H1 (cell line): Measurements from ENCODE around the gene PTPN9. TPM values are rescaled to one million over a fixed set of nuclear protein-coding genes. Genes with fewer than 3 reads are reported as not detected.

Source experiments
- CTCF ChIA-PET: fragments of 300-600 bp; sonication (Branson Sonifier 250); formaldehyde crosslinking; loops from one replicate; lab custom pipeline; 2021; ENCODE audit not compliant: partially characterized antibody; lab: Charles Lee
- POLR2A ChIA-PET: fragments of 300-600 bp; sonication (Branson Sonifier 250); formaldehyde crosslinking; loops from one replicate; lab custom pipeline; 2021; ENCODE audit warnings: inconsistent platforms; ENCODE audit not compliant: partially characterized antibody; lab: Charles Lee
- DNase-seq, 2 experiments: peaks; one replicate each; pipeline versions ENCODE4 v3.0.0 to v3.0.0-alpha.2; 2010 to 2022; ENCODE audit warnings: low spot score in 2 of 2, low read depth in 1 of 2, mixed read lengths in 1 of 2
- FAIRE-seq: peaks from 2 replicates; lab custom pipeline; 2011; peaks lifted over from hg19 to GRCh38; lab: Jason Lieb, UNC
- H2AFZ ChIP-seq: 2 replicates; pipeline ENCODE4 v1.8.1; 2012; ENCODE audit warnings: low read length, inconsistent platforms
- H2AK5ac ChIP-seq: 2 replicates; pipeline ENCODE4 v1.6.1; 2013; ENCODE audit warnings: low read depth, low read length
- H2BK120ac ChIP-seq: replicated peaks from 2 replicates; pipeline ENCODE3; 2013; ENCODE audit warnings: low read depth, low read length, inconsistent platforms
- H2BK12ac ChIP-seq: 2 replicates; pipeline ENCODE4 v1.6.1; 2013; ENCODE audit warnings: low read depth, low read length
- H2BK15ac ChIP-seq: 2 replicates; pipeline ENCODE4 v1.6.1; 2013; ENCODE audit warnings: low read length
- H2BK20ac ChIP-seq: 2 replicates; pipeline ENCODE4 v1.6.1; 2013; ENCODE audit warnings: low read length
- H2BK5ac ChIP-seq: 2 replicates; pipeline ENCODE4 v1.6.1; 2013; ENCODE audit warnings: low read depth, low read length
- H3K14ac ChIP-seq: 2 replicates; pipeline ENCODE4 v1.6.1; 2013; ENCODE audit warnings: inconsistent platforms; ENCODE audit not compliant: insufficient read length
- H3K18ac ChIP-seq: 2 replicates; pipeline ENCODE4 v1.6.1; 2013; ENCODE audit warnings: low read length; ENCODE audit errors: extremely low read depth
- H3K23ac ChIP-seq: 2 replicates; pipeline ENCODE4 v1.6.1; 2013; ENCODE audit warnings: inconsistent platforms; ENCODE audit not compliant: insufficient read length
- H3K23me2 ChIP-seq: 2 replicates; pipeline ENCODE4 v1.6.1; 2013; ENCODE audit warnings: low read depth, low read length
- H3K27ac ChIP-seq: 2 replicates; pipeline ENCODE4 v1.6.1; 2011; ENCODE audit warnings: low read depth, low read length, inconsistent platforms
- H3K27me3 ChIP-seq, 4 experiments: replicated peaks in 1 of 4; 1 replicate in 1 of 4; 2 replicates in 3 of 4; pipeline versions ENCODE4 v1.6.1 to v1.8.1; 2011 to 2013; ENCODE audit warnings: low read length in 3 of 4, mild to moderate bottlenecking in 3 of 4, inconsistent platforms in 2 of 4, mixed read lengths in 2 of 4, moderate library complexity in 1 of 4; ENCODE audit not compliant: control insufficient read depth in 3 of 4, insufficient read depth in 3 of 4; ENCODE audit errors: extremely low read depth in 1 of 4
- H3K36me3 ChIP-seq, 4 experiments: 2 replicates each; pipeline versions ENCODE4 v1.6.1 to v1.8.1; 2011 to 2013; ENCODE audit warnings: mild to moderate bottlenecking in 4 of 4, low read length in 3 of 4, moderate library complexity in 2 of 4, control low read depth in 1 of 4, inconsistent platforms in 1 of 4; ENCODE audit not compliant: insufficient read depth in 4 of 4, control insufficient read depth in 2 of 4
- H3K4ac ChIP-seq: replicated peaks from 2 replicates; pipeline ENCODE3; 2013; ENCODE audit warnings: low read length, low read depth, mixed read lengths, inconsistent platforms; ENCODE audit not compliant: insufficient read length
- H3K4me1 ChIP-seq, 4 experiments: replicated peaks in 1 of 4; 1 replicate in 1 of 4; 2 replicates in 3 of 4; pipeline versions ENCODE4 v1.6.1 to v1.8.1; 2011 to 2013; ENCODE audit warnings: low read length in 3 of 4, inconsistent platforms in 2 of 4, mixed read lengths in 1 of 4; ENCODE audit not compliant: insufficient read depth in 4 of 4, control insufficient read depth in 3 of 4
- H3K4me2 ChIP-seq, 2 experiments: 2 replicates each; pipeline versions ENCODE4 v1.6.1 to v1.8.1; 2011 to 2013; ENCODE audit warnings: low read depth in 2 of 2, low read length in 2 of 2, control low read depth in 1 of 2, inconsistent platforms in 1 of 2, mild to moderate bottlenecking in 1 of 2; ENCODE audit not compliant: insufficient read depth in 1 of 2
- H3K4me3 ChIP-seq, 4 experiments: fragments of 200-600, 300-600 bp in 1 of 4; sonication (generic), shearing (Covaris generic), sonication (Bioruptor Twin) in 1 of 4; 2 replicates each; pipeline versions ENCODE4 v1.5.1 to v1.8.1; 2011 to 2016; ENCODE audit warnings: low read length in 4 of 4, low read depth in 3 of 4, control low read depth in 2 of 4, inconsistent platforms in 2 of 4, mild to moderate bottlenecking in 2 of 4, mixed read lengths in 1 of 4, moderate library complexity in 1 of 4; ENCODE audit not compliant: insufficient read depth in 2 of 4; ENCODE audit errors: extremely low read depth in 1 of 4
- H3K56ac ChIP-seq: replicated peaks from 2 replicates; pipeline ENCODE3; 2013; ENCODE audit warnings: low read depth, mild to moderate bottlenecking, mixed read lengths, low read length, inconsistent platforms; ENCODE audit not compliant: insufficient read length
- H3K79me1 ChIP-seq: 2 replicates; pipeline ENCODE4 v1.6.1; 2013; ENCODE audit warnings: low read depth, low read length, control low read depth
- H3K79me2 ChIP-seq, 2 experiments: 2 replicates each; pipeline versions ENCODE4 v1.6.1 to v1.8.1; 2012 to 2013; ENCODE audit warnings: low read length in 2 of 2, mild to moderate bottlenecking in 2 of 2, inconsistent platforms in 1 of 2; ENCODE audit not compliant: insufficient read depth in 2 of 2, control insufficient read depth in 1 of 2
- H3K9ac ChIP-seq, 4 experiments: replicated peaks in 1 of 4; 1 replicate in 1 of 4; 2 replicates in 3 of 4; pipeline versions ENCODE4 v1.6.1 to v1.8.1; 2011 to 2013; ENCODE audit warnings: low read depth in 3 of 4, low read length in 3 of 4, control low read depth in 2 of 4, mild to moderate bottlenecking in 2 of 4, moderate library complexity in 2 of 4, inconsistent platforms in 1 of 4; ENCODE audit errors: extremely low read depth in 1 of 4
- H3K9me3 ChIP-seq, 2 experiments: 2 replicates each; pipeline versions ENCODE4 v1.6.1 to v1.8.1; 2012 to 2013; ENCODE audit warnings: mild to moderate bottlenecking in 2 of 2, moderate library complexity in 2 of 2, control low read depth in 1 of 2, inconsistent platforms in 1 of 2, low read depth in 1 of 2, low read length in 1 of 2, mixed read lengths in 1 of 2; ENCODE audit not compliant: insufficient read depth in 2 of 2
- H4K20me1 ChIP-seq, 2 experiments: replicated peaks in 1 of 2; 2 replicates each; pipeline versions ENCODE3 to v1.8.1; 2011 to 2013; ENCODE audit warnings: inconsistent platforms in 2 of 2, low read length in 2 of 2, mild to moderate bottlenecking in 1 of 2; ENCODE audit not compliant: insufficient read depth in 2 of 2, control insufficient read depth in 1 of 2
- H4K5ac ChIP-seq: 2 replicates; pipeline ENCODE4 v1.6.1; 2013; ENCODE audit warnings: low read length, low read depth, mixed read lengths, inconsistent platforms; ENCODE audit not compliant: insufficient read length
- H4K8ac ChIP-seq: 2 replicates; pipeline ENCODE4 v1.8.0; 2013; ENCODE audit warnings: mild to moderate bottlenecking, moderate library complexity, low read length, inconsistent platforms; ENCODE audit not compliant: insufficient read depth; ENCODE audit errors: extremely low read depth
- H4K91ac ChIP-seq: replicated peaks from 2 replicates; pipeline ENCODE3; 2013; ENCODE audit warnings: low read length, mixed read lengths, inconsistent platforms; ENCODE audit not compliant: insufficient read length
- CHD2 ChIP-seq: IDR thresholded peaks from 2 replicates; pipeline ENCODE4 v1.6.1; 2012; ENCODE audit warnings: low read length, improper control_type of control experiment
- CTBP2 ChIP-seq: IDR thresholded peaks from 2 replicates; pipeline ENCODE4 v1.7.0; 2011; ENCODE audit warnings: borderline replicate concordance, mild to moderate bottlenecking, moderate library complexity, mixed read lengths, low read length; ENCODE audit not compliant: insufficient read depth, insufficient read length
- EGR1 ChIP-seq: IDR thresholded peaks from 2 replicates; pipeline ENCODE4 v1.6.1; 2011; ENCODE audit warnings: low read depth, low read length, borderline replicate concordance
- GABPA ChIP-seq: IDR thresholded peaks from 2 replicates; pipeline ENCODE4 v1.6.1; 2011; ENCODE audit warnings: mild to moderate bottlenecking, low read length, moderate library complexity, borderline replicate concordance; ENCODE audit not compliant: insufficient read depth
- HDAC6 ChIP-seq: IDR thresholded peaks from one replicate; pipeline ENCODE4 v1.7.1; 2012; ENCODE audit warnings: low read depth, mild to moderate bottlenecking, inconsistent platforms, low read length, moderate library complexity
- NANOG ChIP-seq: IDR thresholded peaks from 2 replicates; pipeline ENCODE4 v1.6.1; 2011; ENCODE audit warnings: low read length, low read depth, mild to moderate bottlenecking, inconsistent platforms; ENCODE audit not compliant: insufficient read depth, poor library complexity, severe bottlenecking
- POLR2AphosphoS5 ChIP-seq: IDR thresholded peaks from 2 replicates; pipeline ENCODE4 v1.6.1; 2011; ENCODE audit warnings: low read depth, low read length
- RBBP5 ChIP-seq: IDR thresholded peaks from 2 replicates; pipeline ENCODE4 v1.7.1; 2012; ENCODE audit warnings: low read depth, mild to moderate bottlenecking, inconsistent platforms, low read length, moderate library complexity, borderline replicate concordance
- RNF2 ChIP-seq: fragments of 200-900, 300-1000 bp; sonication (generic); IDR thresholded peaks from 2 replicates; pipeline ENCODE4 v1.7.1; 2016; ENCODE audit warnings: borderline replicate concordance, low read depth, mild to moderate bottlenecking, antibody characterized with exemption, low read length; ENCODE audit not compliant: poor library complexity, severe bottlenecking; ENCODE audit errors: missing control alignments
- WGBS, 2 experiments: shearing (Covaris generic) in 1 of 2; methylation state at CpG; one replicate each; pipeline versions ENCODE4 v1.1.6 to v1.1.7; 2013 to 2015; ENCODE audit warnings: low lambda C conversion rate in 2 of 2, mixed read lengths in 2 of 2, inconsistent platforms in 1 of 2, low coverage in 1 of 2, missing lambda C conversion rate in 1 of 2; ENCODE audit not compliant: insufficient replicate concordance in 2 of 2, insufficient coverage in 1 of 2, insufficient read length in 1 of 2; ENCODE audit errors: extremely low coverage in 1 of 2, missing lambda C conversion rate in 1 of 2; 5-methylcytosine and 5-hydroxymethylcytosine counted together
- polyA plus RNA-seq, 7 experiments: library from polyadenylated mRNA; depleted of rRNA in 3 of 7; stranded (reverse) in 5 of 7; unstranded in 2 of 7; fragments of >200 nt in 5 of 7; fragments of 200-250 nt in 2 of 7; gene quantifications; 1 replicate in 5 of 7; 2 replicates in 1 of 7; 4 replicates in 1 of 7; pipeline versions ENCODE4 v1.2.1 to v1.2.3, GENCODE V29; 2011 to 2013; ENCODE audit warnings: missing spikeins in 2 of 7, mixed read lengths in 2 of 7
- total RNA-seq: library from RNA; stranded (reverse); fragmentation: NEBNext Ultra II Directional; extraction: Animal tissue kit (Norgen Biotek cat#: 25700); gene quantifications from 2 replicates; pipeline ENCODE4 v1.2.1, GENCODE V29; 2021
- TF ChIP-seq, protein P1 (sequence below): IDR thresholded peaks from 2 replicates; pipeline ENCODE4 v1.6.1; 2011; ENCODE audit warnings: low read depth, mild to moderate bottlenecking, low read length; ENCODE audit not compliant: insufficient read depth

The PTPN9 gene
- total and polyA plus RNA-seq, 2 of the 8 experiments (the other 6 are each of a cell fraction or from before 2014, with no cell fraction given): 46.6 to 57.4 TPM

DNA sequence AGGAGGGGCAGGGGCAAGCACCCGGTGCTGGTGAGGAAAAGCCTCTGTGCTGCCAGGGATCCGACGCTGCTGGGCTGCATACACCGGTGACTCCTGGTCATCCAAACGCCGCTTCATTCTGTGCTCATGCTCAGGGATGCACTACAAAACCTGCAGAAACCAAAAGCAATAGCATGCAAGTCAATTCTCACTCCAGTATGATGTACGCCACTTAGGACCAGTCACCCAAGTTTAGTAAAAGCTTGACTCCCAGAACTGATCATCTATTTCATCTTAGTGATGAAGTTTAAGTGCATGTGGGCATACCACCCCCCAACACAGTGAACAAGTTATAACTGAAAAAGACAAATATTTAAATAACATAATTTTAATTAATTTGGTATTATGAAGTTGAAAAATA lies 148.9 kb downstream of the PTPN9 start:
- H2AFZ ChIP-seq: no peak overlapping the region
- H2BK120ac ChIP-seq: no peak overlapping the region
- H3K79me1 ChIP-seq: peaks cover 2% of the 10 kb centered on the region; the same call in 1 of the 2 replicates
- no peak overlapping the region for H2AK5ac ChIP-seq
- no peaks in the 10 kb centered on the region for H3K9me3 ChIP-seq
- H4K91ac ChIP-seq: no peak overlapping the region
- ChIA-PET CTCF (no interaction called here), POLR2A (interaction anchor here (1.4 kb wide), 1 partner anchor 15 kb away, joined by 3 read pairs; no protein-coding TSS in a partner anchor)
- TF ChIP-seq GABPA (no peak), RNF2 (no peak), CTBP2 (no peak), CHD2 (no peak), RBBP5 (no peak), EGR1 (no peak), HDAC6 (no peak), NANOG (no peak), POLR2AphosphoS5 (no peak)
- TF ChIP-seq, protein P1, sequence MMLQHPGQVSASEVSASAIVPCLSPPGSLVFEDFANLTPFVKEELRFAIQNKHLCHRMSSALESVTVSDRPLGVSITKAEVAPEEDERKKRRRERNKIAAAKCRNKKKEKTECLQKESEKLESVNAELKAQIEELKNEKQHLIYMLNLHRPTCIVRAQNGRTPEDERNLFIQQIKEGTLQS: no peak
- no peak overlapping the region for H3K27ac ChIP-seq
- no peak overlapping the region for H3K56ac ChIP-seq
- no peak overlapping the region for H3K14ac ChIP-seq
- DNase-seq (no peak), FAIRE-seq (no peak)
- H3K79me2 ChIP-seq: peaks cover 0 to 73% of the 10 kb centered on the region in 2 experiments; a peak in 2 of 4 replicates
- no peak overlapping the region for H3K4me3 ChIP-seq
- no peak overlapping the region for H3K4ac ChIP-seq
- H3K18ac ChIP-seq: no peak overlapping the region
- H3K23ac ChIP-seq: no peak overlapping the region
- H2BK20ac ChIP-seq: no peak overlapping the region
- H4K8ac ChIP-seq: no peak overlapping the region; the same call in 1 of the 2 replicates
- no peaks in the 10 kb centered on the region for H3K27me3 ChIP-seq
- no peak overlapping the region for H2BK12ac ChIP-seq
- peaks cover 17 to 35% (median 21%) of the 10 kb centered on the region in 4 experiments for H3K36me3 ChIP-seq
- H3K4me2 ChIP-seq: no peak overlapping the region
- H4K20me1 ChIP-seq: peaks cover 3 to 8% of the 10 kb centered on the region in 2 experiments
- no peak overlapping the region for H2BK15ac ChIP-seq
- no peak overlapping the region for H4K5ac ChIP-seq
- no peaks in the 10 kb centered on the region for H3K4me1 ChIP-seq
- 99% methylated on average over 7 of the region's 7 CpGs; no CpG with 5 or more reads in 1 of the 2 experiments for WGBS, 2 experiments
- H2BK5ac ChIP-seq: no peak overlapping the region
- no peaks in the 10 kb centered on the region for H3K23me2 ChIP-seq
- no peak overlapping the region for H3K9ac ChIP-seq
